ENCODE results near the gene NCAN. TPM values are rescaled to one million over a fixed set of nuclear protein-coding genes. Genes with fewer than 3 reads are reported as not detected.
"Not testable (repeated sequence)": the region's sequence is repeated elsewhere in the genome, so short reads cannot be mapped to it uniquely, and the experiment has no call there.

NCAN gene
- total and polyA plus RNA-seq, 2 experiments from 2014 or later, result 0.03 TPM; not detected in 1

GRCh38 chr19:19214892-19215291 lies 3.1 kb downstream of the NCAN start:
- no peaks in the 10 kb centered on the region for H4K20me1 ChIP-seq (ENCODE audit: insufficient read depth, poor library complexity, severe bottlenecking)
- WGBS (ENCODE audit: low lambda C conversion rate, missing lambda C conversion rate), result 2% methylated on average over 8 of the region's 8 CpGs
- no peak overlapping the region for H3K4me3 ChIP-seq
- no peak overlapping the region for H2AFZ ChIP-seq
- H3K9me3 ChIP-seq (ENCODE audit: low read depth), result no peaks in the 10 kb centered on the region
- H3K27me3 ChIP-seq, result peaks cover 42% of the 10 kb centered on the region
- no peak overlapping the region for H3K4me2 ChIP-seq
- TF ChIP-seq CTCF (IDR thresholded peaks at IDR 0.05; ENCODE audit: poor library complexity) (no peak), EZH2 (IDR thresholded peaks at IDR 0.05; ENCODE audit: borderline replicate concordance) (no peak), EZH2phosphoT487 (IDR thresholded peaks at IDR 0.05; ENCODE audit: low read depth, severe bottlenecking, unreplicated experiment) (no peak)
- no peaks in the 10 kb centered on the region for H3K9me2 ChIP-seq (replicated peaks; ENCODE audit: insufficient read depth)
- no peaks in the 10 kb centered on the region for H3K79me2 ChIP-seq
- H3K4me1 ChIP-seq (ENCODE audit: insufficient read depth), result no peaks in the 10 kb centered on the region
- DNase-seq (ENCODE audit: low spot score), result peak; percentile 80
- H3K36me3 ChIP-seq (replicated peaks; ENCODE audit: insufficient read depth, low read depth), result no peaks in the 10 kb centered on the region
- H3K27ac ChIP-seq, result no peak overlapping the region

GRCh38 chr19:19215792-19216191 lies 4.0 kb downstream of the NCAN start:
- H3K4me3 ChIP-seq, result no peak overlapping the region
- H2AFZ ChIP-seq, result no peak overlapping the region
- no peaks in the 10 kb centered on the region for H3K79me2 ChIP-seq
- no peaks in the 10 kb centered on the region for H4K20me1 ChIP-seq (ENCODE audit: insufficient read depth, poor library complexity, severe bottlenecking)
- no peak for DNase-seq (ENCODE audit: low spot score)
- no peaks in the 10 kb centered on the region for H3K9me3 ChIP-seq (ENCODE audit: low read depth)
- no peaks in the 10 kb centered on the region for H3K36me3 ChIP-seq (replicated peaks; ENCODE audit: insufficient read depth, low read depth)
- no peak for TF ChIP-seq EZH2 (IDR thresholded peaks at IDR 0.05; ENCODE audit: borderline replicate concordance)
- TF ChIP-seq EZH2phosphoT487 (IDR thresholded peaks at IDR 0.05; ENCODE audit: low read depth, severe bottlenecking, unreplicated experiment), result no peak
- no peak for TF ChIP-seq CTCF (IDR thresholded peaks at IDR 0.05; ENCODE audit: poor library complexity)
- no peaks in the 10 kb centered on the region for H3K9me2 ChIP-seq (replicated peaks; ENCODE audit: insufficient read depth)
- 72% methylated on average over 4 of the region's 4 CpGs for WGBS (ENCODE audit: low lambda C conversion rate, missing lambda C conversion rate)
- H3K4me2 ChIP-seq, result no peak overlapping the region
- H3K27ac ChIP-seq, result no peak overlapping the region
- no peaks in the 10 kb centered on the region for H3K4me1 ChIP-seq (ENCODE audit: insufficient read depth)
- peaks cover 37% of the 10 kb centered on the region for H3K27me3 ChIP-seq

GRCh38 chr19:19217099-19217498 lies 5.3 kb downstream of the NCAN start:
- no peak for DNase-seq (ENCODE audit: low spot score)
- no peak for TF ChIP-seq EZH2 (IDR thresholded peaks at IDR 0.05; ENCODE audit: borderline replicate concordance)
- TF ChIP-seq CTCF (IDR thresholded peaks at IDR 0.05; ENCODE audit: poor library complexity), result no peak
- TF ChIP-seq EZH2phosphoT487 (IDR thresholded peaks at IDR 0.05; ENCODE audit: low read depth, severe bottlenecking, unreplicated experiment), result no peak
- no peaks in the 10 kb centered on the region for H3K9me2 ChIP-seq (replicated peaks; ENCODE audit: insufficient read depth)
- no peaks in the 10 kb centered on the region for H4K20me1 ChIP-seq (ENCODE audit: insufficient read depth, poor library complexity, severe bottlenecking)
- H3K9me3 ChIP-seq (ENCODE audit: low read depth), result no peaks in the 10 kb centered on the region
- no peaks in the 10 kb centered on the region for H3K4me1 ChIP-seq (ENCODE audit: insufficient read depth)
- no peak overlapping the region for H2AFZ ChIP-seq
- no peaks in the 10 kb centered on the region for H3K36me3 ChIP-seq (replicated peaks; ENCODE audit: insufficient read depth, low read depth)
- peaks cover 24% of the 10 kb centered on the region for H3K27me3 ChIP-seq
- H3K4me2 ChIP-seq, result no peak overlapping the region
- H3K4me3 ChIP-seq, result no peak overlapping the region
- no peak overlapping the region for H3K27ac ChIP-seq
- 54% methylated on average over 4 of the region's 4 CpGs for WGBS (ENCODE audit: low lambda C conversion rate, missing lambda C conversion rate)
- H3K79me2 ChIP-seq, result no peaks in the 10 kb centered on the region

GRCh38 chr19:19218911-19219310 lies 7.2 kb downstream of the NCAN start:
- DNase-seq (ENCODE audit: low spot score), result no peak
- TF ChIP-seq EZH2phosphoT487 (IDR thresholded peaks at IDR 0.05; ENCODE audit: low read depth, severe bottlenecking, unreplicated experiment) (no peak), EZH2 (IDR thresholded peaks at IDR 0.05; ENCODE audit: borderline replicate concordance) (no peak), CTCF (IDR thresholded peaks at IDR 0.05; ENCODE audit: poor library complexity) (no peak)
- no peaks in the 10 kb centered on the region for H3K9me3 ChIP-seq (ENCODE audit: low read depth)
- no peaks in the 10 kb centered on the region for H3K79me2 ChIP-seq
- H3K4me3 ChIP-seq, result no peak overlapping the region
- H3K27me3 ChIP-seq, result peaks cover 10% of the 10 kb centered on the region
- H3K4me2 ChIP-seq, result no peak overlapping the region
- 91% methylated on average over 21 of the region's 21 CpGs for WGBS (ENCODE audit: low lambda C conversion rate, missing lambda C conversion rate)
- H4K20me1 ChIP-seq (ENCODE audit: insufficient read depth, poor library complexity, severe bottlenecking), result no peaks in the 10 kb centered on the region
- no peaks in the 10 kb centered on the region for H3K4me1 ChIP-seq (ENCODE audit: insufficient read depth)
- no peaks in the 10 kb centered on the region for H3K9me2 ChIP-seq (replicated peaks; ENCODE audit: insufficient read depth)
- no peak overlapping the region for H2AFZ ChIP-seq
- no peak overlapping the region for H3K27ac ChIP-seq
- no peaks in the 10 kb centered on the region for H3K36me3 ChIP-seq (replicated peaks; ENCODE audit: insufficient read depth, low read depth)

- H3K4me3 ChIP-seq; DNase-seq (ENCODE audit: low spot score); H2AFZ ChIP-seq; H3K4me2 ChIP-seq; H3K79me2 ChIP-seq; H3K27ac ChIP-seq; H3K36me3 ChIP-seq (replicated peaks; ENCODE audit: insufficient read depth, low read depth); H3K4me1 ChIP-seq (ENCODE audit: insufficient read depth); H4K20me1 ChIP-seq (ENCODE audit: insufficient read depth, poor library complexity, severe bottlenecking); H3K9me2 ChIP-seq (replicated peaks; ENCODE audit: insufficient read depth); H3K9me3 ChIP-seq (ENCODE audit: low read depth): not testable (repeated sequence)
- WGBS (ENCODE audit: low lambda C conversion rate, missing lambda C conversion rate), result 88% methylated on average over 8 of the region's 8 CpGs
- peaks cover 20% of the 10 kb centered on the region for H3K27me3 ChIP-seq
Measured at GRCh38 chr19:19221000-19221399, 9.2 kb downstream of the NCAN start.
